GM18507 (cell line): ENCODE data around the gene SUGCT.

Experiments
- DNase-seq: peaks from one replicate; pipeline ENCODE4 v3.0.0; 2011; ENCODE audit warnings: low read depth; ENCODE audit not compliant: insufficient read length; ENCODE audit errors: extremely low spot score
- FAIRE-seq: peaks from 2 replicates; lab custom pipeline; 2011; peaks lifted over from hg19 to GRCh38; lab: Jason Lieb, UNC

The SUGCT gene

DNA sequence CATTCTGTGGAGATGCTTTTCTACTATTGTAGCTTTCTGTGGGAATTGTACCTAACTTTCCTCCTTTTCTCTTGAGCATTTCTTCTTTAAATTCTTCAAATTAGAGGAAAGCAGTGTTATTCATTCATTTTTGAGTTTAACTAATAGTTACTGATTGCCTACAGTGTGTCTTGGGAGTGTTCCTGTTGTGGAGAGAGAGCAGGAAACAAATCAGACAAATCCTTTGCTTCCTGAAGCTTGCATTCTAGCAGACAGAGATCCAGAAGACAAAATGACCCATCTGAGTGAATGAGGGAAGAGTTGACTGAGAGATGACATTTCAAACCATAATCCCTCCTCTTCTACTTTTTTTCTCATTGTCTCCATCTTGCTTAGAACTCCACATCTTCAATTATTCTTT is 170.4 kb downstream of the SUGCT start:
- no peak for FAIRE-seq
- DNase-seq: no peak

- DNase-seq: no peak
- FAIRE-seq: no peak
Observed at GRCh38 chr7:40306025-40306424, 171.2 kb downstream of the SUGCT start.

DNA sequence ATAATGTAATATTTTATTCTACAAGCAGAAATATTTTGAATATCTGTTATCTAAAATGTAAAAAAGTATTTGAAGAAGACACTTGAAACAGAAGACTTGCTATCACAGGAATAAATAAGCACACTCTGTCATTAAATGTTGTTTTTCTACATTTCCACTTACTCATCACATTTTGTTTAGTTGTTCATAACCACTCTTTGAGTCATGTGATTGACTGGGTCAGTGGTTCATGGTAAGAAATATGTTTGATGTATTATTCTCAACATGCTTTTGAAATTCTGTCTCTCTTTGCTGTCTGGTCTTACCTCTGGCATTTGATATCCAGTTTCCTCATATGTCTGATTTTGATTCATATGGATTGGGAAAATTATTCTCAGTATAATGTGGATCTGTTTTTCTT is 171.8 kb downstream of the SUGCT start:
- no peak for FAIRE-seq
- no peak for DNase-seq

GRCh38 chr7:40310258-40310657 is 175.5 kb downstream of the SUGCT start:
- DNase-seq (no peak), FAIRE-seq (no peak)

- DNase-seq: peak; percentile 12
- FAIRE-seq: peak; percentile 60
Observed at GRCh38 chr7:40311307-40311706, 176.5 kb downstream of the SUGCT start.

DNA sequence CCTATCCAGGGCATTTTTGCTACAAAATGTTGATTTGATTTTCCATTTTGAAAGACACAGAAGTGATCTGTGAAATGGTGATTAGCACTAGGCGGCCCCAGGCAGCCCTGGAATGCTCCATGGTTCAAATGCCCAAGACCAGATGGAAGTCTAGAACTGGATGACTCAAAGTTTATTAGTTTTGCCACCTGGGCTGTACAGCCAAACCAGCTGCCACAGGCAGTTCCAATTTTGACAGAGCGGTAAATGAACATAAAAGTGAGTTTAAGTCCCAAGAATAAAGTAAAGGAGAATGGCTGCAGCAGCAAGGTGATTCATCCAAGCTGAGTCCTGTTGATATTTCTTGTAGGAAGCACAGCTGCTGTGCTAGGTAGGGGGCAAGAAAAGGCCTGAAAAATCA is 180.5 kb downstream of the SUGCT start:
- DNase-seq (no peak), FAIRE-seq (no peak)

DNA sequence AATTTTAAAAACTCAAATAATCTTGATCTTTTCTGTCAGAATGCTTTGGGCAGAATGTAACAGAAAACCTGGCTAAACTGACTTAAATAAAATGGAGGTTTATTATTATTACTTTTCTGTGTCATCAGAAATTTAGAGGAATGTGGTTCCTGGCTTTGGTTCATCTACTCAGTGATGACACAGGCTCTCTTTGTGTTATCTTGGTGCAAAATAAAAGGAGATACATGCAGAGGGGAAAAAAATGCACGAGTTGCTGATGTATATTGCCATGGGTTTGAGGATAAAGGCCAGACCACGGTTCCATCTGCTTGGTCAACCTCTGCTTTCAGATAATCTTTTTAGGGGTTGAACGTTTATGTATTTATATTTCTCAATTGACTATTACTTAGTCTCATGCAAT is 181.4 kb downstream of the SUGCT start:
- FAIRE-seq (no peak), DNase-seq (no peak)

- FAIRE-seq: no peak
- DNase-seq: no peak
Observed at GRCh38 chr7:40324914-40325313, 190.1 kb downstream of the SUGCT start.

DNA sequence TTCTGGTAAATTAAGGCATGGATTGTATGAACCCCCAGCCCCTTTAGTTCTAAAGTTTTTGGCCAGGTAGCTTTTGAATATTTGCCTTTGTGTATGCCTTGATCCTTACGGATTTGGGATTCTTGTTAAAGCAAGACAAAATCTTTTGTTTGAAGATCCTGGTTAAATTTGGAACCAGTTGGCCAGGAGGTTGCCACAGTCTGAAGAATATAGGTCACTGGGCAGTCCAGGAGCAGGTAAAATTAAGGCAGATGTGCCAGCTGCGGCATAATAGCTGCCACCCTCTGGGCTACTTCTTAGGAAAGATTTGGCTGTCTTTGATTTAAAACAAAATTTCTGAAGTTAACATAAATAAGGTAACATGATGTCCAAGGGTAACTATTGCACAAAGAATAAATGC is 192.3 kb downstream of the SUGCT start:
- DNase-seq (no peak), FAIRE-seq (no peak)

DNA sequence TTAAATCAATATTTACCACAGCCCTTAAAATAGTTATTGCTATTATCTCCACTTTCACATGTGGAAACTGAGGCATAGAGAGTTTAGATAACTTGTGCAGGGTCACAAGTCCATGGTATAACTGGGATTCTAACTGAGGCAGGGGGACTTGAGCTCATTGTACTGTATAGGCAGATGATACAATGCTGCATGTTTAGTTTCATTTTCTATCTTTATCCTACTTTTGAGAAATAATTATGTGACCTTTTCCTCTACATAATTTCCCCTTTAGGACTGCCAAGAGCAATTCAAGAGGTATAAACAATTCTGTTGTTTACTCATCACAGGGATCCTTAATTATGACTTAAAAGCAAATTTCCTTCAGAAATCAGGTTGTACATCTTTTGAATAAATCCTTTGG is 193.1 kb downstream of the SUGCT start:
- no peak for DNase-seq
- FAIRE-seq: no peak

DNA sequence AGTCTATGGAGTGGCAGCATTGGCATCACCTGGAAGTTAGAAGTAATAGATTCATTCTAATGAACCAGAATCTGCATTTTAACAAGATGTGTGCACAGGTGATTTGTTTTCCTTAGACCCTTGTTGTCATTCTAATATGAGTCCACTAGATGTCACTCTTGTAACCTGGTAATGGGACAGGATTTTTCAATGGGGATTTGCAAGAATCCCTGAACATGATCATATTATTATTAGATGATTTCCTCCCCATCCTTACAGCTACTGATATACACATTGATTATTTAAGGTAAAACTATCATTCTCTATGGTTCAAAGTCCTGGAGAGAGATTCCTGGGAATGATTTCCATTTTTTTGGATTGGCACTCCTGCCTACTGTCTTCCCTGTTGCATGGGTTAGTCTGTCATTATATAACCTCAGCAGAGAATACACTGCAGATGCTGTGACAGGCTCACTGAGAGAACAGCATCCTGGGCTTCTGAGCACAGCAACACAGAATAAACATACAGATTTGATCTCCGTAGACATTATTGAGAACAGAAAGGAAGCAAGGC is 194.9 kb downstream of the SUGCT start:
- DNase-seq: peak; percentile 18
- peak; percentile 73 for FAIRE-seq

- FAIRE-seq (no peak), DNase-seq (no peak)
Observed at GRCh38 chr7:40330408-40330807, 195.6 kb downstream of the SUGCT start.

- FAIRE-seq: no peak
- DNase-seq: no peak
Observed at GRCh38 chr7:40331915-40332314, 197.1 kb downstream of the SUGCT start.

GRCh38 chr7:40332516-40332915 is 197.7 kb downstream of the SUGCT start:
- FAIRE-seq (no peak), DNase-seq (no peak)

DNA sequence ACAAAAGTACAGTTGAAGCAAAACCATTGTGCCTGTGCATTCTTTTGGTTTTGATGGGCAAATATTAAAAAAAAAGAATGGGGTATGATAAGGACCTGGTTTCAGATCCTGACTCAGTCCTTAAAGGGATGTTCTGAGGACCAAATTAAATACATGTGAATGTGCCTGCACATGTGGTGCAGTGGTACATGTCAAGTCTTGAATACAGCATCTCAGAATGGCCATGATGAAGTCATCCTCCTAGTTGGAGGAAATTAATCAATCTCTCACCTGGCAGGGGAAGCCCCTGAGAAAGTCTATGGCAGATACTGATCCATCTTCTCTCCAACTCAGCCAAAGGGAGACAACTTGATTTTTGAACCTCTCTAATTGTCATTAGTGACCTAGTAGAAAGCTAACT is 207.0 kb downstream of the SUGCT start:
- no peak for FAIRE-seq

DNA sequence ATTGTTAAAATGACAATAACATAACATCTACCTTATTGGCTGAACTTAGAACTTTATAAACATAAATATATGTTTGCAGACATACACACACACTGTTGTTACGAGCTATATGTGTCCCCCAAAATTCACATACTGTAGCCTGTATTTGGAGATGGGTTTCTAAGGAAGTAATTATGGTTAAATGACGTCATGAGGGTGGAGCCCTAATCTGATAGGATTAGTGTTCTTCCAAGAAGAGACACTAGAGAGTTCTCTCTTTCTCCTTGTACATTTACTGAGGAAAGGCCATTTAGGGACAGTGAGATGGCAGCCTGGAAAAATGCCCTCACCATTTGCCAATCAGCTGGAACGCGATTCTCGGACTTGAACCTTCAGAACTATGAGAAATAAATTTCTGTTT is 211.7 kb downstream of the SUGCT start:
- no peak for FAIRE-seq
- no peak for DNase-seq

More for the DNA sequence above, 207.0 kb downstream of the SUGCT start:
- DNase-seq: no peak

- FAIRE-seq: no peak
Observed at GRCh38 chr7:40348126-40348728, 213.4 kb downstream of the SUGCT start.

DNA sequence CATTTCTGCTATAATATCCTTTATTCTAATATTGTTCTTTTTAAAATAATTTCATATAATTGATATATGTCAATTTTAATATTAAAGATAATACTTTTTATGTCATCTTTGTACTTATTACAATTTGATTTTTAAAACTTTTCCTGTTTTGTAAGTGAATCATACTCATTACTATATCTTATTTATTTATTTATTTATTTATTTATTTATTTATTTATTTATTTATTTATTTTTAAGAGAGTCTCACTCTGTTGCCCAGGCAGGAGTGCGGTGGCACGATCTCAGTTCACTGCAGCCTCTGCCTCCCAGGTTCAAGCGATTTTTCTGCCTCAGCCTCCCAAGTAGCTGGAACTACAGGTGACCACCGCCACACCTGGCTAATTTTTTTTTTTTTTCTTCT is 215.3 kb downstream of the SUGCT start:
- FAIRE-seq: no peak

More at GRCh38 chr7:40348126-40348728, 213.4 kb downstream of the SUGCT start:
- no peak for DNase-seq

GRCh38 chr7:40354711-40355110 is 219.9 kb downstream of the SUGCT start:
- no peak for FAIRE-seq
- no peak for DNase-seq

More for the DNA sequence above, 215.3 kb downstream of the SUGCT start:
- no peak for DNase-seq

- DNase-seq (no peak), FAIRE-seq (no peak)
Observed at GRCh38 chr7:40356312-40356711, 221.5 kb downstream of the SUGCT start.

DNA sequence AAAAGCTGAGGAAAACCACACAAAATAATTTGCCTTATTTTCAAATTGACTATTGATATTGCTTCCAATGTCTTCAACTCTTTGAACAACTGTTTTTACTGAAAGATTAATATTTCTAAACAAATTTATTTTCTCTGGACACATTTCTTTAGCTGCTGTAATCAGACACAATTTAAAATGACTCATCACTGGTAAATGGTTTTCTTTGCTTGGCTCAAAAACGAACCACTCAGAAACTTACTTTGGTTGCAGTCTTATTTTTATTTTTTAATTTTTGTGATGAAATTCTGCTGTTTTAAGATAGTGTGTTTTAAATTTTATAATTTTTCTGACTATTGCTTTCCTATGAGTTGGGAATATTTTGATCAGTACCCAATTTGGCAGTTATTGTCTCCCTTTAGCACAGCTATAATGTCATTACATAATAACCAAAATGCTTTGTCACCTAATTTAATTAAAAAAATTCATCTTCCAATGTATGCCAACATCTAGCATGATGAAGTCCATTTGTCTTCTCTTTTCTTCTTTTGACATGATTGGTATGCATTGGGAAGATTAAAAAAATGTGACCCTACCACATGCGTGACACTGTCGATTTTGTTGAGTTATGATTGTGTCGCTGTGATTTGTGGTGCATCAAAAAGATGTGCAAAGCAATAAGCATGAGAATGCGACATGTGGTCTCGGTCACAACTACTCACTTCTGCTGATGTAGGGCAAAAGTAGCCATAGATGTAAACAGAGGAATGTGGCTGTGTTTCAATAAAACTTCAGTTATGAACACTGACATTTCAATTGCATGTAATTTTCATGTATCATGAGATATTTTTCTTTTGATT is 222.3 kb downstream of the SUGCT start:
- no peak for FAIRE-seq

More for the DNA sequence above, 222.3 kb downstream of the SUGCT start:
- no peak for DNase-seq
